HG03064 (cell line): ENCODE results near the gene GRIA1.

Source experiments
- ATAC-seq: cut with Tn5 transposase; IDR thresholded peaks from one replicate; pipeline ENCODE4 v1.9.1; 2021; ENCODE audit warnings: low read depth; ENCODE audit not compliant: unreplicated experiment

GRIA1 gene

DNA sequence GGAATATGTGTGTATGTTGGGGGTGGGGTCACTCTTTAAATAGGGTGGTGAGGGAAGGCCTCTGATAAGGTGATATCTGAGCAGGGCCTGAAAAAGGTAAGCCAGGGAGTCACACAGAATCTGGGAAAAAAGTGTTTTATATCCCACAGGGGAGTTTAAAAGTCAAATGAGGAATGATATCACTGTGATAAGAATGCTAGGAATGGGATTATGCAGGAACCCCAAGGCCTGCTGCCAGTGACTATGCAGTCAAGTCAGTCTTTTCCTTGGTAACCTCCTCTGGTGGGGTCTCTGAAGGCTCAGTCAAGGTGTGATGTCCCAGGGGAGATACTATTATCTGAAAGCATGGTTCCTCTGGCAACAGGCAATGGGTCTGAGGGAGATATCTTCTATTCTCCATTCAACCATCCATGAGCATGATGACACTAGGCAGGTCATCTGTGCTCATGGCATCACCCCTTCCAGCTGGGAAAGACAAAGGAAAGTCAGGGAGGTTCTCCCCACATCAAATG lies 53.5 kb downstream of the GRIA1 start:
- no peak for ATAC-seq

DNA sequence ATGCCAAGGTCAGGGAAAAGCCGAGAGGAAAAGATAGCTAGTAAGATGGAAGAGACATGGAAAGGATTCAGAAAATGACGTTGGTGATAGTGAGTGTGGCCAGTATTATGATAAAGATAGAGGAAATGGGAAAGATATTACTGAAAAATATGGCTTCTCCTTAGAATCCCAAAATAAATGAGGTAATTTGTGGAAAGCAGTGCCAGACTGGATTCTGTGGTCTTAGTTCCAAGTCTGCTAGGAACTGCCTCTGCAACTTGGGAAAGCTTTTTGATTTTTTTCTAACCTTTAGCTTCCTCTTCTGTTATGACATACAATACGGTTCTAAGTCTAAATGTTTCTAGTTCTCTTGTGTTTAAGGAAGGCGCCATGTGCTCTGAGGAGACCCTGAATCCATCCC lies 54.2 kb downstream of the GRIA1 start:
- no peak for ATAC-seq

- no peak for ATAC-seq
These were observed 56.1 kb downstream of the GRIA1 start for GRCh38 chr5:153546566-153546965.

- no peak for ATAC-seq
These were observed 61.1 kb downstream of the GRIA1 start for GRCh38 chr5:153551537-153552079.

DNA sequence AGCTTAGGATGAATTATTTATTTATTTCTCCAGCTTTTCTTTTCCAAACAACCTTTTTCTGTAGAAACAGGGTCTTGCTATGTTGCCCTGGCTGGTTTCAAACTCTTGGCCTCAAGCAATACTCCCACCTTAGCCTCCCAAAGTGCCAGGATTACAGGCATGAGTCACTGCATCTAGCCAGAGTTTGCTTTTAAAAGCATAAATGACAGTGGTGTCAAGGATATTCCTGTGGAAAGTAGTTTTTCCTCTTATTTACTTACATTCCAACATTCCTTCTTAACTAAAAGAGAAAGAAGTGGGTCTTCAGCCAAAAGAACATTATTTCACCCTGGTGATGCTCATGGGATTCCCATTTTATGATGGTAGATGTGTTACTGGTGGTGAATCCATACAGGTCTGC lies 62.4 kb downstream of the GRIA1 start:
- no peak for ATAC-seq

- ATAC-seq, result no peak
These were observed 65.1 kb downstream of the GRIA1 start for GRCh38 chr5:153555420-153556114.

DNA sequence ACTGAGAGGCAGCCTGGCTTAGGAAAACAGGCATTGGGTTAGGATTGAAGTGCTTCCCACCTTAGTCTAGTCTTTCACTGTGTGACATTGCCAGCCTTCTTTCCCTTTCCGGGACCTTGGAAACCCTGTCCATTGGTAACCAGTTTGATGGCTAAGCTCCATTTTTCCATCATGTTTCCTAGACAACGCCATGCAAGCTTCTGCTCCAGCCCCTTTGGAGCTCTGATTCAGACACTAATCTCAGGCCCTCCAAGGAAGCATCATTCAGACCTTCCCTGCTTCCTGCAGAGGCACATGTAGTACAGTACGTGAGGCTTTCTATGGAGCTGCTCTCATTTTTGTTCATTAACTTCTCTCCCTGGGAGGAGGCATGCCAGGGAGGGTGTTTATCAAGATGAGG lies 68.5 kb downstream of the GRIA1 start:
- no peak for ATAC-seq

- no peak for ATAC-seq
These were observed 69.5 kb downstream of the GRIA1 start for GRCh38 chr5:153559926-153560325.

DNA sequence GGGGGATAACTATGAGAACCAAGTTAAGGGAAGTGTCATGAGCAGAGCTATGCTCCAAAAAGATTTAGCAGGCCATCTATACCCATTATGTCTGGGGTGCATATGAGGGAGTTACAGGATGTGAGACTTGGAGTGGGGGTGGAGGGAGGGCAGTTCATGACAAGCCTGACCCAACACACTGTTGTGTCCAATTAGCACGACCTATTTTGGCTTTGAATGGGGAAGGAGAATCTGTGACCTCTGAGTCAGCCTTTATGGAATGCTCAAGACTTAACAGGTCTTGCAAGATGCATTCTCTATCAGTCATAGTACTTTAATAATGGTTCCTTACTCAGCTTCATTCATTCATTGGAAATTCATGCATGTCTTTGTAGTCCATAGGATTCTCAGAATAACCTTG lies 71.7 kb downstream of the GRIA1 start:
- no peak for ATAC-seq

GRCh38 chr5:153565822-153566221 lies 75.4 kb downstream of the GRIA1 start:
- ATAC-seq, result no peak

DNA sequence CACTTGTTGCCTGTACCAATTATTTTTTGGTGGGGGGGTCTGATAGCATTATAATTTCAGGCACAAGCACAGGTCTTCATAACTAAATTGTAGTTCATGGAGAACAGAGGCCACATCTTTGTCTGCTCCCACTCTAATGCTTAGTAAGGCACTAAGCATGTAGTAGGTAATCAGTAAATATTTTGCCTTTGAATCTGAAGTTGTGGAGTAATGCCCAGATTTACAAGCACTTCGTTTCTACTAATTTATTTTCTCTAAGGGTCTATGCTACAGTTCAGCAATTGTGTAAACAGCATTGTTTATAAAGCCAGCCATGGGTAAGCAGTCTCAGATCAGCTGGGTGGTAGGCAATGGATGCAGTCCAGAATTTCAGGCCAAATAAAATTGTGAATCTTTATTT lies 78.6 kb downstream of the GRIA1 start:
- no peak for ATAC-seq

- no peak for ATAC-seq
These were observed 80.7 kb downstream of the GRIA1 start for GRCh38 chr5:153571162-153571561.

DNA sequence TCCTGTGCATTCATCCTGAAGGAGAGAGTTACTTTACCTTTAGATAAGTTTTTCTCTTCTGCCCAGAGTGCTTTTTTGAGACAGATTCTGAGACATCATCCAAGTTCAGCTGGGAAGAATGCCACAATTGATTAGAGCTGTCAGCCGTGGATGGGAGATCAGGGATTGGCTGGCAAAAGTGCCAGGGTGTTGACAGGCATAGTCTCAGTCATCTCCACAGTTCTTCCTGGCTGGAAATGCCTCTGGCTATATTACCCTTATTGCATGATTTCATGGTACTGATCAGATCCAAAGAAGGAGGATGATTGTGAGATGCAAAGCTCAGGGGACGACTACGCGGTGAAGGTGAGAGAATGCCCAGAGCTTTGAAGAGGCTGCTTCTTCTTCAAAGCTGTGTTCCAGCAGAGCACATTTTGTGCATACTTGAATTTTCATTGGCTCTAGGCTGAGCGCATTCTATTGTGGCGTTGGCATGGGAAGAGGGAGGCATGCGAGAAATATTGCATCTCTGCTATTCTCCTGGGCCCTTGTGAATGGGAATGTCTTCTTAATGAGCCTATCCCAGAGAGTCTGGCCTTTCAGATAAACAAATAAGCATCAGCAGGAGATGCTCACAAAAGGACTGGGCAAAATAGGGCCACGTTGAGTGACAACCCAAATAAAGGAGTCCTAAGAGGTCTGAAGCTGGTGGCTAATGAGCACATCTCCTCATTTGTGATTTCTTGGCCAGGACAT lies 82.1 kb downstream of the GRIA1 start:
- no peak for ATAC-seq

- no peak for ATAC-seq
These were observed 83.0 kb downstream of the GRIA1 start for GRCh38 chr5:153573326-153574033.

DNA sequence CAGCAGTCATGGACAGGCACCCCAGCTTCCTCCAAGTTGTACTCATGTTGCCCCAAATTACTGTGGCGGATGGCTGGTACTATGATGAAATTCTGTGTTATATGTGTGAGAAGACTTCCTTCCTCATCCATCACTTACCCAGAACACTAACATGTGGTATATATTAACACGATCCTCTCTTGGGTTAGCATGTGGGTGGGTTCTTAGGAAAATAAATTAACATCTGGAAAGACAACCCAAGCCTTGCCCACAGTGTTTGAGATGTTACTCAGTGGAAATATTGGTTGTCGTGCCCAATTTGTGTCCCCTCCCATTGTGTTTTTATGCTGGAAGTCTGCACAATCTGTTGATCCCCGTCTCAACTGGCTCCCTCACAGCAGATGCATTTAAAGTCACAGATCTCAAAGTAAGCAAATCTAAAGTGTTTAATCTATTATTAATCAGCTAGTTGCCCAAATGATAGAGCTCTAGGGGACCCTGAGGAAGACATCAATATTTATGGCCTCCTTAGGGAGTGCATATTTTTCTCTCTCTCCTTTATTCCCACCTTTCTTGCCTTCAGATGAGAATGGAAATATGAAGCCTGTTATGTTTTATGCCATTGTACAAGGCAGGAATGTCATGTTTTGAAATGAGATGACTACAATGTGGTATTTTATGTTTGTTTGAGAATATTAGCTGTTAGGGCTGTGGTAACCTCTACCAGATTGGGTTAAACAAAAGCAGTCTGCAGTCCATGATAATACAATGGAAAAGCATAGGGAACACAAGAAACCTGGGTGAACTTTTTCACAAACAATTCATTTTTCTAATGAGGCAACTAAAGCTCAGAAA lies 93.9 kb downstream of the GRIA1 start:
- ATAC-seq, result no peak

- no peak for ATAC-seq
These were observed 94.5 kb downstream of the GRIA1 start for GRCh38 chr5:153584960-153585359.

DNA sequence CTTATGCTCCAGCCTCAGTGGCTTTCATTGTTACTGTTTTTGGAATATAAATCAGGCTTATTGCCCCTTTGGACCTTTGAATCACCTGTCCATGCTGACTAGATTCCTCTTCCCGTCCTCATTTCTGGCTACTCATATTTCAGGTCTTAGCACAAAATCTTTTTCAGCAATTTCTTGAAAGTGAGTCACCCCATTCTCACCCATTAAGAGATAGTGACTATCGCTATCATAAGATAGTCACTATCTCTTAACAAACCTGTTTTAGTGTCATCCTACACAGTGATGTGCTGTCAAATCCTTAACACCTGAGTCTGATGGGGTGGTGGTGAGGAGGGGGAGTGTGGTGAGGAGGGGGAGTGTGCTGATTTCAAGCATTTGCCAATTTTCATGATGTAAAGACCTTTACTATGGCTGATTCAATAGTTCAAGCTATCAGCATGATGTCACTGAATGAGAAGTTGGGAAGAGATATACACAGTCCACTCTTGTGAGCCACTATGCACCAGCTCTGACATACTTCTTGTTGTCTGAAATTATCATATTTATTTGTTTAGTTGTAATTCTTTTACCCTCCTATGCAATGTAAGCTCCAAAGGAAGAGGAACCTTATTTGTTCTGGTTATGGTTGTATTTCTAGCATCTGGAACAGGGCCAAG lies 95.3 kb downstream of the GRIA1 start:
- no peak for ATAC-seq

DNA sequence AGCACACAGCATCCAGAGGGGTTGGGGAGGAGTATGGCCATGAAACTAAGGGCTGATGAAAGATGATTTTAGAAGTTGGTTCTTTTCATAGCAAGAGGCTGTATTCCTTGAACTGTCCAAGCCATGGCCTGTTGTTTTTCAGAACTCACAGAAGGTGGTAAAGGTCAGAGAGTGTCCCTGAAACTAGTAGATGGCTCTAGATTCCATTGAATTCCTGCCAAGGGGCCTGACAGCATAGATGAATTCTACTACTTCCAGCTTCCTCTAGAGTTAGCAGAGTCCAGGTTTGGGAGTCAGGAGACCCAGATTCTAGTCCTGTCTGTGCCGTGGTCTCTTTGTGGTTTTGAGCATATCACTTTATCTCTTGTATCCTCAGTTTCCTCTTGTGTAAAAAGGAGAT lies 101.6 kb downstream of the GRIA1 start:
- ATAC-seq, result no peak

GRCh38 chr5:153594785-153595184 lies 104.3 kb downstream of the GRIA1 start:
- ATAC-seq, result no peak

- peak; percentile 57 for ATAC-seq
These were observed 107.6 kb downstream of the GRIA1 start for GRCh38 chr5:153598099-153598498.
